ENCODE measurements around the gene GDF9.
A peak's percentile ranks its signal among the peaks of the same experiment; 100 is the strongest.

The GDF9 gene

GRCh38 chr5:132812123-132812765 lies 54.0 kb downstream of the GDF9 start:
- DNase-seq, result peak in 1 of 2 donors; percentile 57
- intact Hi-C loops (cut with DNase I; ENCODE audit: low total_unique reads), result loop anchor here (10.0 kb wide), 1 partner anchor 157 kb away; the partner anchor contains the start of gene IL13
- peaks cover 0 to 18% (median 16%) of the 10 kb centered on the region in 4 donors for H3K4me1 ChIP-seq
- no peaks in the 10 kb centered on the region for H3K36me3 ChIP-seq
- no peak overlapping the region for H3K4me3 ChIP-seq
- no peak overlapping the region for H3K27ac ChIP-seq
- no peak for TF ChIP-seq CTCF (IDR thresholded peaks at IDR 0.05)
- H3K9me3 ChIP-seq, result no peaks in the 10 kb centered on the region
- H3K27me3 ChIP-seq, result peaks cover 0 to 47% of the 10 kb centered on the region in 2 donors
